Loucy (cell line): ENCODE results near the gene SKP2.

Experiments used
- H2AFZ ChIP-seq: fragments of 200-600 bp; sonication (generic); 2 replicates; pipeline ENCODE4 v1.6.0; 2016; ENCODE audit warnings: antibody characterized with exemption, mild to moderate bottlenecking, low read length, moderate library complexity
- H3F3A ChIP-seq: fragments of 200-600 bp; 2 replicates; pipeline ENCODE4 v1.6.0; 2016; ENCODE audit warnings: antibody characterized with exemption, low read depth, mild to moderate bottlenecking
- H3K27me3 ChIP-seq: fragments of 200-600 bp; sonication (generic); 2 replicates; pipeline ENCODE4 v1.6.1; 2014; ENCODE audit warnings: low read length, mild to moderate bottlenecking; ENCODE audit not compliant: insufficient read depth, poor library complexity, severe bottlenecking
- H3K36me3 ChIP-seq: fragments of 200-600 bp; sonication (generic); 2 replicates; pipeline ENCODE4 v1.6.1; 2016; ENCODE audit warnings: low read length; ENCODE audit not compliant: insufficient read depth
- H3K4me1 ChIP-seq: fragments of 200-600 bp; sonication (generic); 2 replicates; pipeline ENCODE4 v1.5.1; 2014; ENCODE audit warnings: low read length, mild to moderate bottlenecking; ENCODE audit not compliant: insufficient read depth, poor library complexity, severe bottlenecking
- H3K4me2 ChIP-seq: fragments of 200-600 bp; sonication (generic); 2 replicates; pipeline ENCODE4 v1.6.0; 2014; ENCODE audit warnings: antibody characterized with exemption, low read length, low read depth, mild to moderate bottlenecking; ENCODE audit not compliant: poor library complexity, severe bottlenecking
- H3K4me3 ChIP-seq: fragments of 200-600 bp; sonication (generic); 2 replicates; pipeline ENCODE4 v1.5.1; 2014; ENCODE audit warnings: low read length, mild to moderate bottlenecking, mixed read lengths; ENCODE audit not compliant: poor library complexity, severe bottlenecking
- H3K79me2 ChIP-seq: fragments of 200-600 bp; sonication (generic); 2 replicates; pipeline ENCODE4 v1.6.1; 2014; ENCODE audit warnings: low read length; ENCODE audit not compliant: insufficient read depth
- H3K9ac ChIP-seq: fragments of 200-600 bp; sonication (generic); 2 replicates; pipeline ENCODE4 v1.6.0; 2014; ENCODE audit warnings: mild to moderate bottlenecking, low read depth, low read length, moderate library complexity; ENCODE audit not compliant: poor library complexity, severe bottlenecking
- H3K9me2 ChIP-seq: fragments of 200-600 bp; sonication (generic); replicated peaks from 2 replicates; pipeline ENCODE4 v1.6.1; 2016; ENCODE audit warnings: low read depth, low read length, mixed read lengths
- H3K9me3 ChIP-seq: fragments of 200-600 bp; sonication (generic); 2 replicates; pipeline ENCODE4 v1.6.1; 2014; ENCODE audit warnings: mild to moderate bottlenecking, antibody characterized with exemption, low read length, low read depth; ENCODE audit not compliant: insufficient read depth
- H4K20me1 ChIP-seq: fragments of 200-600 bp; sonication (generic); 2 replicates; pipeline ENCODE4 v1.6.0; 2014; ENCODE audit warnings: antibody characterized with exemption, low read length, mild to moderate bottlenecking; ENCODE audit not compliant: insufficient read depth, poor library complexity, severe bottlenecking
- EZH2phosphoT487 ChIP-seq: fragments of 200-600 bp; IDR thresholded peaks from 2 replicates; pipeline ENCODE4 v1.6.1; 2018; ENCODE audit warnings: antibody characterized with exemption, mild to moderate bottlenecking, moderate library complexity, borderline replicate concordance
- TF ChIP-seq, protein P1 (sequence below): fragments of 200-600 bp; sonication (generic); conservative IDR thresholded peaks from 2 replicates; pipeline ENCODE4 v1.5.1; 2014; ENCODE audit warnings: mild to moderate bottlenecking, antibody characterized with exemption, low read length

SKP2 gene

DNA sequence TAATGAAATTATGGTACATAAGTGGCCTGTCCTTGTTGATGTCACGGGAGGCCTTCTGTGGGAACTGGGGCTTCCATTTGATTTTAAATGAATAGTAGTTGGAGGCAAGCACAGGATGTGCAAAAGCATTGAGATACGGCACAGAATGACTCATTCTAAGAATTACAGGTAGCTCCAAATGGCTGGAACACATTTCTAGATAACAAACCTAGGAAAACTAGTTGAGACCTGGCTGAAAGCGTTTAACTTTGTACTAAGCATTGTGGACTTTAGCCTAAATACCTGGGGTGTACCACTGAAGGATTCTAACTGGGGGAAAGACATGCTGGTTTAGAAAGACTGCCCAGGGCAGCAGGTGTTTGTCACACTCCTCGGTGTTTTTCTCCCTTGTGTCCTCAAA lies 9.4 kb downstream of the SKP2 start:
- H3K4me3 ChIP-seq, result peak overlapping the region; percentile 0
- H3K4me1 ChIP-seq, result peaks cover 48% of the 10 kb centered on the region
- peaks cover 93% of the 10 kb centered on the region for H3K79me2 ChIP-seq
- H3K9ac ChIP-seq, result no peak overlapping the region
- peaks cover 73% of the 10 kb centered on the region for H3K36me3 ChIP-seq
- H4K20me1 ChIP-seq, result peaks cover 32% of the 10 kb centered on the region
- H3K9me2 ChIP-seq, result no peaks in the 10 kb centered on the region
- H3K27me3 ChIP-seq, result no peaks in the 10 kb centered on the region
- TF ChIP-seq, protein P1, sequence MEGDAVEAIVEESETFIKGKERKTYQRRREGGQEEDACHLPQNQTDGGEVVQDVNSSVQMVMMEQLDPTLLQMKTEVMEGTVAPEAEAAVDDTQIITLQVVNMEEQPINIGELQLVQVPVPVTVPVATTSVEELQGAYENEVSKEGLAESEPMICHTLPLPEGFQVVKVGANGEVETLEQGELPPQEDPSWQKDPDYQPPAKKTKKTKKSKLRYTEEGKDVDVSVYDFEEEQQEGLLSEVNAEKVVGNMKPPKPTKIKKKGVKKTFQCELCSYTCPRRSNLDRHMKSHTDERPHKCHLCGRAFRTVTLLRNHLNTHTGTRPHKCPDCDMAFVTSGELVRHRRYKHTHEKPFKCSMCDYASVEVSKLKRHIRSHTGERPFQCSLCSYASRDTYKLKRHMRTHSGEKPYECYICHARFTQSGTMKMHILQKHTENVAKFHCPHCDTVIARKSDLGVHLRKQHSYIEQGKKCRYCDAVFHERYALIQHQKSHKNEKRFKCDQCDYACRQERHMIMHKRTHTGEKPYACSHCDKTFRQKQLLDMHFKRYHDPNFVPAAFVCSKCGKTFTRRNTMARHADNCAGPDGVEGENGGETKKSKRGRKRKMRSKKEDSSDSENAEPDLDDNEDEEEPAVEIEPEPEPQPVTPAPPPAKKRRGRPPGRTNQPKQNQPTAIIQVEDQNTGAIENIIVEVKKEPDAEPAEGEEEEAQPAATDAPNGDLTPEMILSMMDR, result no peak
- TF ChIP-seq EZH2phosphoT487, result no peak
- H3K9me3 ChIP-seq, result no peaks in the 10 kb centered on the region
- no peaks in the 10 kb centered on the region for H3F3A ChIP-seq
- peak overlapping the region; percentile 91 for H3K4me2 ChIP-seq
- no peak overlapping the region for H2AFZ ChIP-seq

DNA sequence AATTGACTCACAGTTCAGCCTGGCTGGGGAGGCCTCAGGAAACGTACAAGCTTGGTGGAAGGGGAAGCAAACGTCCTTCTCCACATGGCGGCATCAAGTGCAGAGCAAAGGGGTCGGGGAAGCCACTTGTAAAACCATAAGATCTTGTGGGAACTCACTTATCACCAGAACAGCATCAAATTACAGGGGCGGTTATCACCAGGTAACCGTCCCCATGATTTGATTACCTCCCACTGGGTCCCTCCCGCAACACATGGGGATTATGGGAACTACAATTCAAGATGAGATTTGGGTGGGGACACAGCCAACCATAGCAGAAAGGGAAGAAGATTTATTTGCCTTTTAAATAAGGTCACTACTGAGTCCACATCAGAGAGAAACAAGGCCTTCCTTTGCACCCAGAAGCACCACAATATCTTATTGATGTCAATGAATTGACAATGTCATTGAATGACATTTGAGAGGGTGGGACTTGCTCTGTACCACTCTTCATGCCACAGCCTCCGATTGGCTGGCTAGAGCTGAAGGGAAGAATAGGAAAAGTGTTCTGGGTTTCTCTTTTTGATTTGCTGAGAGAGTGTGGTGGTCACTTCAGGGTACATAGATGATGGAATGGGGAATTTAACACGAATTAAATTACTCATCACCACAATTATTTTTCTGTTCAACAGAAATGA lies 11.0 kb downstream of the SKP2 start:
- Histone ChIP-seq H3K9ac (no peak overlapping the region), H3K4me1 (peaks cover 33% of the 10 kb centered on the region), H3K79me2 (peaks cover 78% of the 10 kb centered on the region), H3K9me3 (no peaks in the 10 kb centered on the region), H3K27me3 (no peaks in the 10 kb centered on the region), H2AFZ (no peak overlapping the region), H3K4me3 (no peak overlapping the region), H3F3A (no peaks in the 10 kb centered on the region), H3K9me2 (no peaks in the 10 kb centered on the region), H3K36me3 (peaks cover 83% of the 10 kb centered on the region), H3K4me2 (no peak overlapping the region), H4K20me1 (peaks cover 26% of the 10 kb centered on the region)
- TF ChIP-seq, protein P1, result no peak
- TF ChIP-seq EZH2phosphoT487, result no peak

DNA sequence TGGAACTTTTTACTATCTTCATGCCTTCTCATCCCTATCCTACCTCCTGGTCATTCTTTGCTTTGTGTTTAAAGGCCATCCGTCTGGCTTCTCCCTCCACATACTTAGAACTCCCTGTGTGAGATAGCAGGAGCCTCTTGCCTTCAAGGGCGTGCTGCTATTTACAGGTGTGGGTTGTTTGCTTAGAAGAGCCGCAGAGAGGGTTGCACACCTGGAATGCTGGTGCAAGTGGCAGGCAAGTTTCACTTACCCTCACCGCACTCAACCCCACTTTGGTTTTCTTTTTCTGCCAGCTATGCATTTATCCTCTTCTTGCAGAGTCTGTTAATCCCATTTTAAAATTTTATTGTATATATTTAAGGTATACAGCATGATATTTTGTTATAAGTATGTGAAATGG lies 12.6 kb downstream of the SKP2 start:
- Histone ChIP-seq H3K9me2 (no peaks in the 10 kb centered on the region), H4K20me1 (peaks cover 14% of the 10 kb centered on the region), H3K4me1 (peaks cover 18% of the 10 kb centered on the region), H3K9me3 (no peaks in the 10 kb centered on the region), H3K27me3 (no peaks in the 10 kb centered on the region), H3K36me3 (peaks cover 90% of the 10 kb centered on the region), H2AFZ (no peak overlapping the region), H3K9ac (no peak overlapping the region), H3F3A (no peaks in the 10 kb centered on the region), H3K4me2 (no peak overlapping the region), H3K4me3 (no peak overlapping the region), H3K79me2 (peaks cover 70% of the 10 kb centered on the region)
- TF ChIP-seq EZH2phosphoT487, result no peak
- TF ChIP-seq, protein P1, result no peak
